ENCODE results near the gene NPHS1. TPM values are rescaled to one million over a fixed set of nuclear protein-coding genes. Genes with fewer than 3 reads are reported as not detected.

The NPHS1 gene
- total and polyA plus RNA-seq, 9 of the 15 experiments (the other 6 are each of a cell fraction or from before 2014, with no cell fraction given) = 0.01 to 0.28 (median 0.14) TPM; not detected in 5

DNA sequence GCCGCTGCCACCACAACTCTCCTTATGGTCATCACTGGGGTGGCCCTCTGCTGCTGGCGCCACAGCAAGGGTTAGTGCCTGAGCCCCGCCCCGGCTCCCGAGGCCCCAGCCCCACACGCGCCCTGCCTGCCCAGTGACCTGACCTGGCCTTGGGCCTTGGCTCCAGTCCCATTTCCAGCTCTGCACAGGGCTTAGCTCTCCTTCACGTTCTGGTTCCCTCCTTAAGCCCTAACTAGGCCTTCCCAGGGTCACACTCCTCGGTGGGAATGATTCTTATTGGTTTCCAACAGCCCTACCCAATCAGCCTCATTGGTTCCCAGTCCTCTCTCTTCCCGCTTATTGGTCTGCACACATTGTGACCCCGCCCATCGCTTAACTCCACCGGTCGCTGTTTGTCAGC is 10.2 kb upstream of the NPHS1 start (continued):
- TF ChIP-seq MGA (IDR thresholded peaks at IDR 0.05) = peak; percentile 86
- no peak for TF ChIP-seq NR2C2 (CRISPR knock-in tag; IDR thresholded peaks at IDR 0.05)
- peak; percentile 31; the same call in 1 of the 2 replicates for TF ChIP-seq NR2C2 (tag; IDR thresholded peaks at IDR 0.05)
- peak; percentile 88 for TF ChIP-seq FOS (IDR thresholded peaks at IDR 0.05; ENCODE audit: extremely low read depth, insufficient read length)
- TF ChIP-seq, protein P1, sequence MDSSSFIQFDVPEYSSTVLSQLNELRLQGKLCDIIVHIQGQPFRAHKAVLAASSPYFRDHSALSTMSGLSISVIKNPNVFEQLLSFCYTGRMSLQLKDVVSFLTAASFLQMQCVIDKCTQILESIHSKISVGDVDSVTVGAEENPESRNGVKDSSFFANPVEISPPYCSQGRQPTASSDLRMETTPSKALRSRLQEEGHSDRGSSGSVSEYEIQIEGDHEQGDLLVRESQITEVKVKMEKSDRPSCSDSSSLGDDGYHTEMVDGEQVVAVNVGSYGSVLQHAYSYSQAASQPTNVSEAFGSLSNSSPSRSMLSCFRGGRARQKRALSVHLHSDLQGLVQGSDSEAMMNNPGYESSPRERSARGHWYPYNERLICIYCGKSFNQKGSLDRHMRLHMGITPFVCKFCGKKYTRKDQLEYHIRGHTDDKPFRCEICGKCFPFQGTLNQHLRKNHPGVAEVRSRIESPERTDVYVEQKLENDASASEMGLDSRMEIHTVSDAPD (CRISPR knock-in tag; IDR thresholded peaks at IDR 0.05) = no peak
- TF ChIP-seq ASH1L (IDR thresholded peaks at IDR 0.05; ENCODE audit: borderline replicate concordance, low read depth, partially characterized antibody) = peak; percentile 79
- TF ChIP-seq SNAPC5 (CRISPR knock-in tag; IDR thresholded peaks at IDR 0.05) = no peak
- TF ChIP-seq CHD2 (IDR thresholded peaks at IDR 0.05; ENCODE audit: low read depth, low read length) = peak; percentile 57; the same call in 1 of the 2 replicates
- TF ChIP-seq RBM25 (IDR thresholded peaks at IDR 0.05; ENCODE audit: low read depth, low read length, severe bottlenecking) = peak; percentile 12
- no peak for TF ChIP-seq MEF2D (tag; conservative IDR thresholded peaks at IDR 0.05; ENCODE audit: low read depth)
- TF ChIP-seq, protein P2, sequence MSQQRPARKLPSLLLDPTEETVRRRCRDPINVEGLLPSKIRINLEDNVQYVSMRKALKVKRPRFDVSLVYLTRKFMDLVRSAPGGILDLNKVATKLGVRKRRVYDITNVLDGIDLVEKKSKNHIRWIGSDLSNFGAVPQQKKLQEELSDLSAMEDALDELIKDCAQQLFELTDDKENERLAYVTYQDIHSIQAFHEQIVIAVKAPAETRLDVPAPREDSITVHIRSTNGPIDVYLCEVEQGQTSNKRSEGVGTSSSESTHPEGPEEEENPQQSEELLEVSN (IDR thresholded peaks at IDR 0.05; ENCODE audit: borderline replicate concordance in 1 of 2, extremely low read depth in 1 of 2, insufficient read depth in 1 of 2, insufficient read length in 1 of 2, low read depth in 1 of 2, low read length in 1 of 2, poor library complexity in 1 of 2, severe bottlenecking in 1 of 2) = peak; percentile 79 to 91
- no peak for TF ChIP-seq HOMEZ (CRISPR knock-in tag; IDR thresholded peaks at IDR 0.05)

All from K562 (cell line).